Aorta (tissue), 5 donors: ENCODE results near the gene PDE4B. TPM values are rescaled to one million over a fixed set of nuclear protein-coding genes. Genes with fewer than 3 reads are reported as not detected.
"Not testable (repeated sequence)": the region's sequence is repeated elsewhere in the genome, so short reads cannot be mapped to it uniquely, and the experiment has no call there.

Experiments
- ATAC-seq: fragments of 200-7000 bp; cut with Tn5 transposase; one replicate; pipeline ENCODE4 v1.9.1; 2022; ENCODE audit warnings: moderate library complexity; ENCODE audit not compliant: low FRiP score
- DNase-seq, 2 donors: peaks; one replicate each; pipeline ENCODE4 v3.0.0-alpha.2; 2020
- H3K27ac ChIP-seq, 2 donors: one replicate each; pipeline ENCODE4 v1.5.1; 2013; ENCODE audit warnings: low read length in 2 of 2, mild to moderate bottlenecking in 2 of 2, moderate library complexity in 2 of 2, control low read depth in 1 of 2, inconsistent platforms in 1 of 2, low read depth in 1 of 2
- H3K27me3 ChIP-seq, 2 donors: one replicate each; pipeline ENCODE4 v1.6.1; 2013; ENCODE audit warnings: control low read depth in 1 of 2, low read length in 1 of 2, mild to moderate bottlenecking in 1 of 2, moderate library complexity in 1 of 2; ENCODE audit not compliant: insufficient read depth in 2 of 2, control insufficient read depth in 1 of 2
- H3K36me3 ChIP-seq, 2 donors: one replicate each; pipeline ENCODE4 v1.6.1; 2013; ENCODE audit warnings: control low read depth in 1 of 2, low read length in 1 of 2, mild to moderate bottlenecking in 1 of 2; ENCODE audit not compliant: insufficient read depth in 2 of 2, control insufficient read depth in 1 of 2
- H3K4me1 ChIP-seq, 2 donors: one replicate each; pipeline ENCODE4 v1.6.1; 2013; ENCODE audit warnings: low read length in 2 of 2, control low read depth in 1 of 2, mild to moderate bottlenecking in 1 of 2, moderate library complexity in 1 of 2; ENCODE audit not compliant: insufficient read depth in 2 of 2, control insufficient read depth in 1 of 2
- H3K4me3 ChIP-seq, 2 donors: one replicate each; pipeline ENCODE4 v1.5.1; 2013; ENCODE audit warnings: low read length in 2 of 2, control low read depth in 1 of 2, mild to moderate bottlenecking in 1 of 2
- H3K9me3 ChIP-seq: one replicate; pipeline ENCODE4 v1.6.1; 2013; ENCODE audit warnings: mild to moderate bottlenecking, low read length; ENCODE audit not compliant: control insufficient read depth
- WGBS, 2 donors: extraction: QIAGEN DNeasy Blood & Tissue Kit; methylation state at CpG; one replicate each; pipeline ENCODE4 v1.1.7; 2013; 5-methylcytosine and 5-hydroxymethylcytosine counted together
- intact Hi-C, 2 donors: fragments of 100-400 bp; cut with DNase I; formaldehyde crosslinking; loops; one replicate each; pipeline versions ENCODE4 v1.14.2 to v1.15.0; 2022
- polyA plus RNA-seq, 2 donors: library from polyadenylated mRNA; stranded (reverse); fragments of 200-250 nt; gene quantifications; one replicate each; pipeline ENCODE4 v1.2.3, GENCODE V29; 2013
- total RNA-seq, 2 donors: library from RNA; stranded (reverse); fragmentation: NEBNext Ultra II Directional; extraction: Animal tissue kit (Norgen Biotek cat#: 25700); gene quantifications; one replicate each; pipeline ENCODE4 v1.2.1, GENCODE V29; 2021
- donor health status: healthy with polysubstance abuse.
- donor health status: Bipolar disorder and iron deficiency.
- donor health status: DM: no; HTN: no; CAD: no.
- donor health status: DM: no; HTN: no; CAD: no.
- donor health status: DM: yes; HTN: yes; CAD: no.

PDE4B gene
- total and polyA plus RNA-seq, 4 donors: 4.8 to 24.5 (median 12.5) TPM

DNA sequence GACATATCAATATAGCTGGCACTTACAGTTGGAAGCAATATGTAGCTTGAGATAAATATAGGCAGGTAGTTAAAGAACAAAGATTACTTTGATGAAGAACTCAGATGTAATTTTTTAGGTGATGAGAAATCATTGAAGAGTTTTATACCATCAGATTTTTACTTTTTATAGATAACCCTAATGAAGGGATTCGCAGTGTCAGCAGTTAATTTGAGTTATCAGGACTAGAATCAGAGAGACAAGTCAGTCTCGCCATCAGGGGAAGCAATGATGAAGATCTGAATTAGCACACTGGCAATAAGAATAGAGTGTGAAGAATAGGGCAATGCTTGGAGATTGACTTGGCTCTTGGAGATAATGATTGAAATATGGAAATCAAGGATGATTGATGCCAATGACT is 342.5 kb downstream of the PDE4B start:
- Histone ChIP-seq H3K4me3 (no peak overlapping the region), H3K27me3 (no peaks in the 10 kb centered on the region), H3K27ac (no peak overlapping the region), H3K36me3 (no peaks in the 10 kb centered on the region), H3K4me1 (no peaks in the 10 kb centered on the region), H3K9me3 (no peaks in the 10 kb centered on the region)
- ATAC-seq: no peak
- intact Hi-C loops: no loop called here
- WGBS, 2 donors: 94 to 97% methylated on average over 2 of the region's 2 CpGs
- DNase-seq: no peak

DNA sequence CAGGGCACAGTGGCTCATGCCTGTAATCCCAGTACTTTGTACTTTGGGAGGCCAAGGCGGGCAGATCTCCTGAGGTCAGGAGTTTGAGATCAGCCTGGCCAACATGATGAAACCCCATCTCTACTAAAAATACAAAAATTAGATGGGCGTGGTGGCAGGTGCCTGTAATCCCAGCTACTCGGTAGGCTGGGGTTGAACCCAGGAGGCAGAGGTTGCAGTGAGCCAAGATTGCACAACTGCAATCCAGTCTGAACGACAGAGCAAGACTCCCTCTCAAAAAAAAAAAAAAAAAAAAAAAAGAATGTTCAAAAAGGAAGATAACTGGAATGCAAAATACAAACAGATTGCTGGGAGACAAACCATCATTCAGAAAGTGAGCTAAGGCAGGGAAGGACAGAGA is 343.7 kb downstream of the PDE4B start:
- intact Hi-C loops, H3K4me1 ChIP-seq, H3K9me3 ChIP-seq, H3K27me3 ChIP-seq, ATAC-seq, H3K4me3 ChIP-seq, DNase-seq, H3K27ac ChIP-seq, H3K36me3 ChIP-seq: not testable (repeated sequence)
- WGBS, 2 donors: 83 to 86% methylated on average over 4 of the region's 4 CpGs

DNA sequence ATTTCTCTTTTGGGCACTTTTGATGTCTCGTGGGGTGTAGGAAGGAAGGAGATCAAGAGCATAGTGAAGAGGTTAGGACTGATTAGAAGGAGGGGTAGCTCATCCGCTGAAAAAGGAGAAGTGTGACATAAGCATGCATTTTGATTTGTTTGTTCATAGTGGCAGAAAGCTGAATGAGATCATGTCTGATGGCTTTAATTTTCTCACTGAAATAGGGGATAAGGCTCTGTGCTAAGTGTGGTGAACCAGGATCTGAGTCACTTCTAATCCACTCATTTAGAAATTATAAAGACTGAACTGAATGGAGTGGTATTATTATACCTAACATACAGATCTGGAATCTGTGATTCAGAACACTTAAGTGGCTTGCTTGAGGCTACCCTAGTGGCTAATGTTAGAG is 344.5 kb downstream of the PDE4B start:
- H3K27ac ChIP-seq: no peak overlapping the region
- intact Hi-C loops: no loop called here
- no peak for ATAC-seq
- no peaks in the 10 kb centered on the region for H3K27me3 ChIP-seq
- no peaks in the 10 kb centered on the region for H3K4me1 ChIP-seq
- H3K36me3 ChIP-seq: no peaks in the 10 kb centered on the region
- H3K4me3 ChIP-seq: no peak overlapping the region
- DNase-seq: no peak
- 77 to 79% methylated on average over 2 of the region's 2 CpGs for WGBS, 2 donors
- H3K9me3 ChIP-seq: no peaks in the 10 kb centered on the region

DNA sequence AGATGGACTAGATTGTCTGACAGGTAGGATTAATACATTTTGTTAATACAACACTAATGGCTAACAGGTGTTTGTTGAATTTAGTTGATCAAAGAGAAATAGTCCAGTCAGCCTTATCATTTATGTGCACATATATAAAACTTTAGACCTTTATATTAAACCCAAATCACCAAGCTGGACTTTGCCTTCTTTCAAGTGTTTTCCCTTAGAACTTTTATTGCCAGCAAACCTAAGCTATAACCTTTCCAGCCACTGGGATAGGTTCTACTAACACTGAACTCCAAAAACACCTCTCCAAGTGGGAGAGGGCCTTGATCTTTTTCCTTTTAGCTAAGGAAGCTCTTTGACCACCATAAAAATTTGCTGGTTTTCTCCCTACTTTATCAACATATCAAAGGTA is 345.9 kb downstream of the PDE4B start:
- Histone ChIP-seq H3K36me3 (no peaks in the 10 kb centered on the region), H3K9me3 (no peaks in the 10 kb centered on the region), H3K27me3 (no peaks in the 10 kb centered on the region), H3K4me1 (no peaks in the 10 kb centered on the region), H3K4me3 (no peak overlapping the region), H3K27ac (no peak overlapping the region)
- no peak for ATAC-seq
- intact Hi-C loops: no loop called here
- DNase-seq: no peak

DNA sequence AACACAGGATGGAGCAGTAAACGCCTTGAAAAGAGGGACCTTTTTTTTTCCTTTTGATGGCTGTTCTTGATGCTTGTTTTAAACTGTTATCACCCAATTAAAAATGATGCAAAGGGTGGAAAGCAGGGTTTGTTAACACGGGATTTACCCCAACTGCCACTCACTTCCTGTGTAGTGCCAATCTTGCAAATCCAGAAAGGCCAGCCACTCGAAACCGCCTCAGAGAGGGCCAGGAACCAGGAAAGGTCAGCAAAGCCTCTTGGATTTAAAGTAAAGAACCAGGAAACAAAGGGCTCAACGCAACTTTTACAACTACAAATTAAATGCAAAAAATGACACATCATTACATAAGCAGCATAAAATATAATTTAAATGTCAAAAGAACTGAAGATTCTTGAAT is 347.4 kb downstream of the PDE4B start:
- intact Hi-C loops: no loop called here
- Histone ChIP-seq H3K36me3 (no peaks in the 10 kb centered on the region), H3K9me3 (no peaks in the 10 kb centered on the region), H3K27me3 (no peaks in the 10 kb centered on the region), H3K4me3 (no peak overlapping the region), H3K27ac (no peak overlapping the region), H3K4me1 (no peaks in the 10 kb centered on the region)
- DNase-seq (no peak), ATAC-seq (no peak)
- WGBS, 2 donors: 72 to 74% methylated on average over 5 of the region's 5 CpGs

DNA sequence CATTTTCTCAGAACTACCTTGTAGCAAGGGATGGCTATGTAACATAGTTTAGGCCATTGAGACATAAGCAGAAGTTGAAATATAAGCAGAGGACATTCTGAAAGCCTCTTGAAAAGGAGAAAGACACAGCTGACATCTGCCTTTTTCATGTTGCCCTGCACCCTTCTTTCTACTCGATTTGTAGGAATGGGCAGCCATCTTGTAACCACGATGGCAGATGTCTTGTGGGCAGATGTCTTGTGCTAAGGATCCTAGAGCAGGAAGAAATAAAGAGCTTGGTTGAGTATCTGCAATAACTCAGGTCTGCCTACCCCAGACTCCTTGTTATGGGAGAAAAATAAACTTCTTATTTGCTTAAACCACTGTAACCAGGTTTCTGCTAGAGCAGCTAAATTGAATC is 351.0 kb downstream of the PDE4B start:
- 47 to 76% methylated on average over 2 of the region's 2 CpGs for WGBS, 2 donors

DNA sequence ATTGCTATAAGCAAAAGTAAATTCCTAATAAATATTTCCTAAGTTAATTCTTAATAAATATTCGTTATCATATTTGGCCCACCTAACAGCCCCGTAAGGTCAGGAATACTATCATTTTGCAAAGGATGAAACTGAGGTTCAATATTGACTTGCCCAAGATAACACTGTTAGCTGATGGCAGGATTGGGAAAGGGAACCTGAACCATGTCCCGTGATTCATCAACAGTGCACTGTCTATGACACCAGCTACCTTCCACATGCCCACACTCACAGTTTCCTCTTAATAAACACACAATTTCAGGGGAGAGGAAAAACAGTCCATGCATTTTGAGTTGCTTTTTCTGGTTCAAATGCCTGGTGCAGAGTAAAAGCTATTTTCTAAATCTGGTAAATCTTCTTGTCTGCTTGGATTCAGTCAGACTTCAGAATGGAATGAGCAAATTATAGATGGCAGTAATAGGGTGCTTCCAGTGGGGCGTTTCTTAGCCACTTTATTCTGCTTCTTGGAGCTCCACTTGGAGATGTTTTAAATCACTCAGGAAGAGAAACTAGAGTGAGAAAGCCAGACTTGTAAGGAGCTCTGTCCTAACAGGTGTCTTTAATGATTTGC is 354.6 kb downstream of the PDE4B start:
- intact Hi-C loops: no loop called here
- 85 to 88% methylated on average over 4 of the region's 4 CpGs for WGBS, 2 donors

More for the DNA sequence above, 351.0 kb downstream of the PDE4B start:
- Histone ChIP-seq H3K27me3 (no peaks in the 10 kb centered on the region), H3K9me3 (no peaks in the 10 kb centered on the region), H3K4me3 (no peak overlapping the region), H3K27ac (no peak overlapping the region), H3K36me3 (no peaks in the 10 kb centered on the region), H3K4me1 (no peaks in the 10 kb centered on the region)
- DNase-seq: no peak
- intact Hi-C loops: no loop called here
- ATAC-seq: no peak

DNA sequence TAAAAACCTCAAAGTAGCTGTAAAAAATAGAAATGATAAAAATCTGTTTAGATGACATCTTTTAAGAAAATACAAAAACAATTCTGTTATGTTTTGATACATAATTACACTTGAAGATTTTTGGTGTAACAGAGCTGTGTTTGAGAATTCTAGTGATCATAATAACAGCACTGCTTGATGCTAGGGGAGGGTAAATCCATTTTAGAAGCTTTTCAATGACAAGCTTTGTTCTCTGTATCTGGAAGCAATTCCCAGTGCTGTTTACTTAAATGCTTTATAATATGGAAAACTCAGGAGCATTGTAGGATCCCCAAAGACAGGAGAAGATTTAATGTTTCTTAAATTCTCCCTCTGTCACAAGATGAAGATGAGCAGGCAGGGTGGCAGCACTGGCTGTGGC is 359.3 kb downstream of the PDE4B start:
- no peaks in the 10 kb centered on the region for H3K27me3 ChIP-seq
- H3K27ac ChIP-seq: no peak overlapping the region
- no peak overlapping the region for H3K4me3 ChIP-seq
- H3K9me3 ChIP-seq: no peaks in the 10 kb centered on the region
- ATAC-seq (no peak), DNase-seq (no peak)
- intact Hi-C loops: no loop called here
- H3K36me3 ChIP-seq: no peaks in the 10 kb centered on the region
- no peaks in the 10 kb centered on the region for H3K4me1 ChIP-seq

More for the DNA sequence above, 354.6 kb downstream of the PDE4B start:
- Histone ChIP-seq H3K4me3 (no peak overlapping the region), H3K27me3 (no peaks in the 10 kb centered on the region), H3K27ac (no peak overlapping the region), H3K4me1 (no peaks in the 10 kb centered on the region), H3K36me3 (no peaks in the 10 kb centered on the region), H3K9me3 (no peaks in the 10 kb centered on the region)
- ATAC-seq: no peak
- DNase-seq: no peak

DNA sequence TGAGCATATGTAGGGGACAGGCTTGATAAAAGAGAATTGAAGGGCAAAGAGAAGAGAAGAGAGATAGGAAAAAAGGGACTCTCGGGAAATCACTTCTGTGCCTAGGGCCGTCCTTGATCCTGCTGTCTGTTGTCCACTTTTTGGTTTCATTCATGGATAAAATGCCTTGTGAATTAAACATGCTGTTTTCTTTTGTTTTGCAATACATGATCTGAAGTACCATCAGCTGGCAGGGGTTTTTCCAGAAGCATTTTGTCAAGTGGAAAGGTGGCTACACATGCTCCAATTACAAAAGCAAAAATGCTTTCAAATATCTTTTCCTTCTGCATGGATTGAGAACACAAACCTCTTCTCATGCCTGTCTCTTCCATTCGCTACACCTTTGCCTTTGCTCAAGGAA is 361.7 kb downstream of the PDE4B start:
- intact Hi-C loops: no loop called here
- Histone ChIP-seq H3K36me3 (no peaks in the 10 kb centered on the region), H3K9me3 (no peaks in the 10 kb centered on the region), H3K4me1 (no peaks in the 10 kb centered on the region), H3K27me3 (no peaks in the 10 kb centered on the region), H3K27ac (no peak overlapping the region), H3K4me3 (no peak overlapping the region)
- 72 to 89% methylated on average over 3 of the region's 3 CpGs for WGBS, 2 donors
- DNase-seq (no peak), ATAC-seq (no peak)
